ENCODE data around the gene MTCL1.

Gene MTCL1

GRCh38 chr18:8770657-8771056 lies 65.3 kb downstream of the MTCL1 start:
- no peak overlapping the region for H3K4me3 ChIP-seq (ENCODE audit: low read depth, low read length)
- DNase-seq (ENCODE audit: low read depth): no peak
- TF ChIP-seq MAX (IDR thresholded peaks at IDR 0.05; ENCODE audit: low read depth, low read length) (no peak), MYC (IDR thresholded peaks at IDR 0.05; ENCODE audit: low read depth, low read length) (no peak), CTCF (IDR thresholded peaks at IDR 0.05; ENCODE audit: low read depth, low read length) (no peak), POLR2A (IDR thresholded peaks at IDR 0.05; ENCODE audit: extremely low read depth, insufficient read length) (no peak)

- no peak for DNase-seq (ENCODE audit: low read depth)
- no peak for TF ChIP-seq CTCF (IDR thresholded peaks at IDR 0.05; ENCODE audit: low read depth, low read length)
- no peak for TF ChIP-seq MYC (IDR thresholded peaks at IDR 0.05; ENCODE audit: low read depth, low read length)
- TF ChIP-seq MAX (IDR thresholded peaks at IDR 0.05; ENCODE audit: low read depth, low read length): no peak
- TF ChIP-seq POLR2A (IDR thresholded peaks at IDR 0.05; ENCODE audit: extremely low read depth, insufficient read length): no peak
- no peak overlapping the region for H3K4me3 ChIP-seq (ENCODE audit: low read depth, low read length)
Observed at GRCh38 chr18:8771930-8772329, 66.6 kb downstream of the MTCL1 start.

- no peak overlapping the region for H3K4me3 ChIP-seq (ENCODE audit: low read depth, low read length)
- no peak for TF ChIP-seq CTCF (IDR thresholded peaks at IDR 0.05; ENCODE audit: low read depth, low read length)
- no peak for TF ChIP-seq MYC (IDR thresholded peaks at IDR 0.05; ENCODE audit: low read depth, low read length)
- no peak for TF ChIP-seq MAX (IDR thresholded peaks at IDR 0.05; ENCODE audit: low read depth, low read length)
- TF ChIP-seq POLR2A (IDR thresholded peaks at IDR 0.05; ENCODE audit: extremely low read depth, insufficient read length): no peak
- DNase-seq (ENCODE audit: low read depth): no peak
Observed at GRCh38 chr18:8773980-8774379, 68.6 kb downstream of the MTCL1 start.

- DNase-seq (ENCODE audit: low read depth): no peak
- no peak overlapping the region for H3K4me3 ChIP-seq (ENCODE audit: low read depth, low read length)
- TF ChIP-seq MAX (IDR thresholded peaks at IDR 0.05; ENCODE audit: low read depth, low read length): no peak
- no peak for TF ChIP-seq CTCF (IDR thresholded peaks at IDR 0.05; ENCODE audit: low read depth, low read length)
- no peak for TF ChIP-seq POLR2A (IDR thresholded peaks at IDR 0.05; ENCODE audit: extremely low read depth, insufficient read length)
- TF ChIP-seq MYC (IDR thresholded peaks at IDR 0.05; ENCODE audit: low read depth, low read length): no peak
Observed at GRCh38 chr18:8776013-8776943, 70.9 kb downstream of the MTCL1 start.

- TF ChIP-seq CTCF (IDR thresholded peaks at IDR 0.05; ENCODE audit: low read depth, low read length): no peak
- no peak for TF ChIP-seq MYC (IDR thresholded peaks at IDR 0.05; ENCODE audit: low read depth, low read length)
- TF ChIP-seq POLR2A (IDR thresholded peaks at IDR 0.05; ENCODE audit: extremely low read depth, insufficient read length): no peak
- TF ChIP-seq MAX (IDR thresholded peaks at IDR 0.05; ENCODE audit: low read depth, low read length): no peak
- H3K4me3 ChIP-seq (ENCODE audit: low read depth, low read length): no peak overlapping the region
- DNase-seq (ENCODE audit: low read depth): no peak
Observed at GRCh38 chr18:8777846-8778245, 72.5 kb downstream of the MTCL1 start.
